IPS DF 4.7 (cell line): ENCODE results near the gene CRTAC1.
"Not testable (repeated sequence)": the region's sequence is repeated elsewhere in the genome, so short reads cannot be mapped to it uniquely, and the experiment has no call there.

Source experiments
- DNase-seq: peaks from one replicate; pipeline ENCODE4 v3.0.0-alpha.2; 2013; ENCODE audit warnings: low spot score; ENCODE audit errors: extremely low read depth

The CRTAC1 gene

DNA sequence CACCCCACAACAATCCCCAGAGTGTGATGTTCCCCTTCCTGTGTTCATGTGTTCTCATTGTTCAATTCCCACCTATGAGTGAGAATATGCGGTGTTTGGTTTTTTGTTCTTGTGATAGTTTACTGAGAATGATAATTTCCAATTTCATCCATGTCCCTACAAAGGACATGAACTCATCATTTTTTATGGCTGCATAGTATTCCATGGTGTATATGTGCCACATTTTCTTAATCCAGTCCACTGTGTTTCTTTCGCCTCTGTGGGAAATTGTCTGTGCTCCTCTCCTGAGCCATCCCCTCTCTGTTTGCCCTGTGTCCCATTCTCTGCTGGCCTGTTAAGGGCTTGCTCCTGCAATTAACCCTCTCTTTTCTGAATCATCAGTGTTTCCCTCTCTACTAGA, 186.4 kb downstream of the CRTAC1 start:
- DNase-seq, result not testable (repeated sequence)

- no peak for DNase-seq
These were observed 187.1 kb downstream of the CRTAC1 start for GRCh38 chr10:97843281-97843671.

DNA sequence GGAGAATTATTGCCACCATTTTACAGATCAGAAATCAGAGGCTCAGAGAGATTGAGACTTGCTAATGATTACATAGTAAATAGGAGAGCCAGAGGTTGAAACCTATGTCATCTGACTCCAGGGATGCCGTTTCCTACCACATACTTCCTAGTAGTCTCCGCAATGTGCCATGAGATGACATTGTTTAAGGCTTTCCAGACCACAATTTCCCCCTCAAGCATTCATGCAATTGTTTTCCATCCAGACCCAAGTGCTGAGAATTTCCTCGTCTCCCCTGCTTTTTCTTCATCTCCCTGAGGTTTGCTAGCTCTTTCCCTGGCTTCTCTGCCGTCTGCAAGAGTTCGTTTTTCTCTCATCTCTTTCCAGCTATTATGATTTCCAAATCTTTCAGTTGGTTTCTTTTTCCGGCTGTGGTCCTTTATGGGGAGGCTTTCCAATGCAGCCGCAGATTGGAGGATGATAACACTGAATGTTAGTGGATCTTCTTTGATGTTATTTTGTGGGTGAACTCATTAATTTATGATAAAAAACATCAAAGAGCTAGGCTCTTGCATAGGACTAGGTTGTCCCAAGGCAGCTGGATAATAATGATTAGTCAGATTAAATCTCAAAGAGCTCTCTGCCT, 187.7 kb downstream of the CRTAC1 start:
- no peak for DNase-seq

DNA sequence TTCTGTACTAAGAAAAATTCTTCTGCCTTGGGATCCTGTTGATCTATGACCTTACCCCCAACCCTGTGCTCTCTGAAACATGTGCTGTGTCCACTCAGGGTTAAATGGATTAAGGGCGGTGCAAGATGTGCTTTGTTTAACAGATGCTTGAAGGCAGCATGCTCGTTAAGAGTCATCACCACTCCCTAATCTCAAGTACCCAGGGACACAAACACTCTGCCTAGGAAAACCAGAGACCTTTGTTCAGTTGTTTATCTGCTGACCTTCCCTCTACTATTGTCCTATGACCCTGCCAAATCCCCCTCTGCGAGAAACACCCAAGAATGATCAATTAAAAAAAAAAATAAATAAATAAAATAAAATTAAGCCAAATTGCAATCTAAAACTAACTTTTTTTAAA, 188.3 kb downstream of the CRTAC1 start:
- DNase-seq, result not testable (repeated sequence)

GRCh38 chr10:97841166-97841565, 189.3 kb downstream of the CRTAC1 start:
- not testable (repeated sequence) for DNase-seq

DNA sequence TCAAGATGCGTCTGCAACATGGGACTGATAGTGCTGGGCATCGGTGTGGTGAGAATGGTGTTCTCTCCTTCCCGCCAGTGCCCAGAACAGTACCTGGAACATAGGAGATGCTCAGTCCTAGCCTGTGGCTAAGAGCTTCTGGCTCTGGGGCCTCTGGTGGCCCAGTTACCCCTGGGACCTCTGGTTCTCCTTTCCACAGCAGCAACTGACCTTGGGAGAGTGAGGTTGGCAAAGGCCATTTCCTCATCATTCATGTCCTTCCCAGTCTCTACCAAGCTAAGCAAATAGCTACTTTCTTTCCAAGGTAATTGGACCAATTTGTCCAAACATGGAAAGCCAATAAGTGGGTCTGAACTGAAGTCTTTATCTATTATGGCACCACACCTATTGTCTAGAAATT, 192.3 kb downstream of the CRTAC1 start:
- no peak for DNase-seq

DNA sequence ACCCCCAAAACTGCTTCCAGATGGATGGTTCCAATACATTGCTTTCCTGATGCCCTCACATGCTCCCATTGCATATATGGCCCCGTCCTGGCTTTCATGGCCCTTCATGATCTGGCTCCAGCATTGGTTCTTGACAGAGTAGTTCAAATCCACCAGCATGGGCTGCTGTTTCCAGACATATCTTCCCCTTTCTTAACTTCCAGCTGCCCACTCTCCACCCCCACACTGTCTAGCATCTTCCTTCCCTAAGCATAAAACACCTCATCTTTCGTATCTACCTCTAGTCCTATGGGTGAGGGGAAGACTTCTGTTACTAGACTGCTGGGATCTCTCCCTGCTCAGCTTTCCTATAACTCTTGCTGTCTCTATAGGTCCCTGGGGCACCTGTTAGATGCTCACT, 194.0 kb downstream of the CRTAC1 start:
- no peak for DNase-seq

- DNase-seq, result no peak
These were observed 199.2 kb downstream of the CRTAC1 start for GRCh38 chr10:97831259-97831658.

- DNase-seq, result no peak
These were observed 200.4 kb downstream of the CRTAC1 start for GRCh38 chr10:97830064-97830463.

GRCh38 chr10:97828721-97829120, 201.7 kb downstream of the CRTAC1 start:
- DNase-seq, result no peak

DNA sequence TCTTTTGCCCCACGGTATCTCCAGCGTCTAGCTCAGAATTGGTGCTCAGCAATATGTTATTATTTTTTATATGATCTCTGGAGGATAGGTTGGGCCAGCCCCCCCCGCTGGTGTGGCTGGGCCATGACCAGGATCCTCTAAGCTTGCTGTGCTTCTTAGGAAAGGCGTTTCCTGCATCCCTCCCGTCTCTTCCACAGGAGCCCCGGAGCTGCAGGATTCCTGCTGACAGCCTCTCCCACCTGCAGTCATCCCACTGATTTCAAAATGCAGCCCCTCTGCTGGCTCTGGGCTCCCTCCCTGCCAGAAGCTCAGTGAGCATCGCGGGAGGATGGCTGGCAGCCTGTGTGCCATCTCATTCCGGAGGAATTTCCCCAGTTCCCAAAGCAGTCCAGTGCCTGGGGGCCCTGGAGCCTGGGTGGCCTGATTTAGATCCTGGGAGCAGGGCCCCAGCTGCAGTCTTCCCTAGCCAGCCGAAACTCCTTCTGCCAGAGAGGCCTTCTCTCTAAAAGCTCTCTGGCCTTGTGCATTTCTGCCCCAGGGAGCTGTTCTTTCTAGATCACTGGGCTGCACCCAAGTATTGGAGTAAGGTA, 202.6 kb downstream of the CRTAC1 start:
- no peak for DNase-seq

- no peak for DNase-seq
These were observed 203.5 kb downstream of the CRTAC1 start for GRCh38 chr10:97826892-97827291.

GRCh38 chr10:97825020-97825760, 205.2 kb downstream of the CRTAC1 start:
- DNase-seq, result no peak

DNA sequence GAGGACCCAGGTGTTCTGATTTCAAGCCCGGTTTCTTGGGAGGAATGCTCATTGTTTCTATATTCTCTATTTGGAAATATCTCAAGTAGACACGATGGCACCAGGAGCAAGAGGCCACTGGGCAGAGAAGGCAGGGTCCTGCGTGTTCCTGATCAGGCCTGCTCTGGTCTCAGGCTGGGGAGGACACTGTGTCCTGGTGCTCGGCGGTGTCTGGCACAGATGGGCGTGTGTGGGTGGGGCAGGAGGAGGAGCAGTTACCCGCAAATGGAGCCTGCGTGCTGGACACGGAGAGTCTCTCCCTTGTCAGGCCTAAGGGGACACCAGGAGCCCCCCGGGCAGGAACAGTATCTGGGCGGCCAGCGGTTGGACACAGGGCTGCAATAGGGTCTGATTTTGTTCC, 206.7 kb downstream of the CRTAC1 start:
- no peak for DNase-seq

- DNase-seq, result no peak
These were observed 208.1 kb downstream of the CRTAC1 start for GRCh38 chr10:97822261-97822687.

DNA sequence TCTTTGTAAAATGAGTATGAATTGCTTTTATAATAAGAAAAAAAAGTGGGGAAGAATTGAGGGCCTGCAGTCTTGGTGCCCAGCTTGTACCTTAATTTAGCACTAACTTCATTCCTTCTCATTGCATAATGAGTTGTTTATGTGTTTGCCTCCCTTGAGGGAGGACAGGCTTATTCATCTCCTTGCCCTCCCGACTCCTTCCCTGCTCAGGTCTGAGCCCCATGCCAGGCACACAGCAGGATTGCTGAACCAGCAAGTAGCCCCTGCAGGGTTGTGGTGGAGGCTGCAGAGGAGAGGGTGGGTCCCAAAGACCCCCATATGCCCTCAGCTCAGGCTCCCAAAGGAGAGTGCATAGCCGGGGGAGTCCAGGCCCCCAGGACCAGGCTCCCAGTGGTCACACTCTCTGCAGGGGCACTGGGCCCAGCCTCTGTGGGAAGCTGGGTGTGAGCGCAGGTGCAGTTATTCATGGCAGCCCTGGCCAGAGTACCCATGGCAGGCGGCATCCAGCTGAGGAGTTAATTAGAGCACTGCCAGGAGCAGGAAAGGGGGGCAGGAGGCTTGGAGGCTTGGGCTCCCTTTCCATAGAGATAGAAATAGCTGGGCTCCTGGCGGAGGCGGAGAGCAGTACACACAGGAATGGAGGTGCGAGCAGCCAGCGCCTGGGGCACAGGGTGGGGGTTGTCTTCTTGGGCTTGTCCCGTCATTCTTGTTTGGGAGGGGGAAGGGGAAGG, 208.9 kb downstream of the CRTAC1 start:
- no peak for DNase-seq

GRCh38 chr10:97820096-97820704, 210.2 kb downstream of the CRTAC1 start:
- DNase-seq, result no peak

GRCh38 chr10:97818572-97818971, 211.8 kb downstream of the CRTAC1 start:
- DNase-seq, result no peak

DNA sequence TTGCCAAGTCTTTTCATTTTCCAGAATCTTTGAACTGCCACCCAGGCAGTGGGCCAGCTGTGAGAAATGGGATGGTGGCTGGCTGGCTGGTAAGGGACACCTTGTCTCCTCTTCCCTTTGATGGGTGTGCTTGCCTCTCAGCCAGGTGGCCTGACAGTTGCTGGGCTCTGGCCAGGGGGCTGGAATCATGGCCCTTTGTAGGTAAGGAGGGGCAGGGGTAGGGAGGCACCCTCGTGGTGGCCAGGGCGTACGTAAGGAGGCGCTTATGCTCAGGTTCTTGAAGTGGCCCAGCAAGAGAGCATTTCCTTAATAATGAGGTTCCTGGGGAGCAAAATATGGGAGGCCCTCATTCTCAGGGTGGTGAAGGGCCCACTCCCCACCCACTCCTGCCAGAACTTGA, 213.8 kb downstream of the CRTAC1 start:
- DNase-seq, result no peak
